ENCODE measurements around the gene XXYLT1.

Gene XXYLT1

DNA sequence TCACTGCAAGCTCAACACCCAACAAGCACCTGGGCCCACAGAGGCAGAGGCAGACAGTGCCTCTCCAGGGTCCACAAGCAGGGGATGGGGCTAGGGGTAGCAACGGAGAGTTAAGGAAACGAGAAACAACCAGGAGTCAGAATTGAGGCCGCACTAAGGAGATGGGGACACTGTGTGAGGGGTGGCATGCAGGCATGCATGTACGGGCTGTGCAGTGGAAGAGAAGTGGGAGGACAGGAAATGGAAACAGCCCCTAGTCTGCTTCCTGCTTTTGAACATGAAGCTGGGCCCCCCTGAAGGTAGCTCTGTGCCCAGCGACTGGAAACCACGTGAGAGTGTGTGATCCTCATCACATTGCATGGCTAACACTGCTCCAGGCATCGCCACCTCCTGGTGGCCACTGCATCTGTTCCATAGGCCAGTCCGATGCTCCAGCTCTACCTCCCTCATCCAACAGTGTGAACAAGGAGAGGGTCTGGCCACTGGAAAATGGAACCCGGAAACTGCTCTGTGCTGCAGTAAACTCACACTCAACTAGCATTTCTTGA lies 44.0 kb downstream of the XXYLT1 start:
- DNase-seq (ENCODE audit: low read depth): no peak
- TF ChIP-seq, protein P1, sequence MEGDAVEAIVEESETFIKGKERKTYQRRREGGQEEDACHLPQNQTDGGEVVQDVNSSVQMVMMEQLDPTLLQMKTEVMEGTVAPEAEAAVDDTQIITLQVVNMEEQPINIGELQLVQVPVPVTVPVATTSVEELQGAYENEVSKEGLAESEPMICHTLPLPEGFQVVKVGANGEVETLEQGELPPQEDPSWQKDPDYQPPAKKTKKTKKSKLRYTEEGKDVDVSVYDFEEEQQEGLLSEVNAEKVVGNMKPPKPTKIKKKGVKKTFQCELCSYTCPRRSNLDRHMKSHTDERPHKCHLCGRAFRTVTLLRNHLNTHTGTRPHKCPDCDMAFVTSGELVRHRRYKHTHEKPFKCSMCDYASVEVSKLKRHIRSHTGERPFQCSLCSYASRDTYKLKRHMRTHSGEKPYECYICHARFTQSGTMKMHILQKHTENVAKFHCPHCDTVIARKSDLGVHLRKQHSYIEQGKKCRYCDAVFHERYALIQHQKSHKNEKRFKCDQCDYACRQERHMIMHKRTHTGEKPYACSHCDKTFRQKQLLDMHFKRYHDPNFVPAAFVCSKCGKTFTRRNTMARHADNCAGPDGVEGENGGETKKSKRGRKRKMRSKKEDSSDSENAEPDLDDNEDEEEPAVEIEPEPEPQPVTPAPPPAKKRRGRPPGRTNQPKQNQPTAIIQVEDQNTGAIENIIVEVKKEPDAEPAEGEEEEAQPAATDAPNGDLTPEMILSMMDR (IDR thresholded peaks at IDR 0.05; ENCODE audit: insufficient read depth, low read depth, low read length, missing control alignments): peak; percentile 32
- no peak overlapping the region for H3K4me3 ChIP-seq (ENCODE audit: low read length)

DNA sequence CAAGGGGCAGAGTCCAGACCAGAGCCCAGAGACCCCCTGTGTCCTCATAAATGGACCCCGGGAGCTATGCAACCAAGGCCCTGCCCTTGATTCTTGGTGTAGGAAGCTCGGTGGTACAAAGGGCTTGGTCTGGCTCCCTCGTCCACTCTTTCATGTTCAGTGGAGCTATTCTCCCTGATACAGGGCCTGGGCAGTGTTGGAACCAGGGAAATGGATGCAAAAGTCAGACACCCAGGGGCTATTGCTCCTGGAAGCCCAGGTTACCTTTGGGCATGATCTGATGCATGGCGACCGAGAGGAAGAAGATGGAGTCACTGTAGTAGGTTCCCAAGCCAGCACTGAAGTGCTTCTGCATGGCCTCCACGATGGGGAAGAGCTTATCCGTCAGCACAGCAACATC lies 44.5 kb downstream of the XXYLT1 start:
- TF ChIP-seq, protein P1 (IDR thresholded peaks at IDR 0.05; ENCODE audit: insufficient read depth, low read depth, low read length, missing control alignments): no peak
- H3K4me3 ChIP-seq (ENCODE audit: low read length): no peak overlapping the region
- no peak for DNase-seq (ENCODE audit: low read depth)

DNA sequence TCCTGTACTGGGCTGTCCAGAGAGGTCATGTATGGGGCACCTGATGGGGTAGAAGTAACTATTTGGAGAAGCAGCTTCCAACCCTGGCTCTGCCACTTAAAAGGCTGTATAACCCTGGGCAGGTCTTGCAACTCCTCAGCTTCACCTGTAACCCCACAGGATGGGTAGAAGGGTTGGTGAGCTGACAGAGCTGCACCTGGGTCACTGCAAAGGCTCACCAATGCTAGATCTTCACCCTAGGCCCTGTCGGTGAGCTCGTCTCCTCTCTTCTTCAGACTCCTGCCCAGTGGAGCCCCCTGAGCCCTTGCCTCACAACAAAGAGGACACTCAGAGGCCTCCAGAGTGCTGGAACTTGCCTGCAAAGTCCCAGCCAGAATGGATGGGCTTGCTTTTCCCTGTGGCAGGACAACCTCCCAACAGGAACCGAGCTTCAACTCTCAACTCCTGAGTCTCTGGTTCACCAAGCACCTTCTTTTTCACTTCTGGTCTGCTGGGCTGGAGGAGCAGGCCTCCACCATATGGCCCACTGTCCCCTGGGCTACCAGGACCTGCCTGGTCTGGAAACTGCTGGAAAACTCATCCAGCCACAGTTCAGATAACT lies 45.9 kb downstream of the XXYLT1 start:
- TF ChIP-seq, protein P1 (IDR thresholded peaks at IDR 0.05; ENCODE audit: insufficient read depth, low read depth, low read length, missing control alignments): no peak
- no peak for DNase-seq (ENCODE audit: low read depth)
- no peak overlapping the region for H3K4me3 ChIP-seq (ENCODE audit: low read length)

DNA sequence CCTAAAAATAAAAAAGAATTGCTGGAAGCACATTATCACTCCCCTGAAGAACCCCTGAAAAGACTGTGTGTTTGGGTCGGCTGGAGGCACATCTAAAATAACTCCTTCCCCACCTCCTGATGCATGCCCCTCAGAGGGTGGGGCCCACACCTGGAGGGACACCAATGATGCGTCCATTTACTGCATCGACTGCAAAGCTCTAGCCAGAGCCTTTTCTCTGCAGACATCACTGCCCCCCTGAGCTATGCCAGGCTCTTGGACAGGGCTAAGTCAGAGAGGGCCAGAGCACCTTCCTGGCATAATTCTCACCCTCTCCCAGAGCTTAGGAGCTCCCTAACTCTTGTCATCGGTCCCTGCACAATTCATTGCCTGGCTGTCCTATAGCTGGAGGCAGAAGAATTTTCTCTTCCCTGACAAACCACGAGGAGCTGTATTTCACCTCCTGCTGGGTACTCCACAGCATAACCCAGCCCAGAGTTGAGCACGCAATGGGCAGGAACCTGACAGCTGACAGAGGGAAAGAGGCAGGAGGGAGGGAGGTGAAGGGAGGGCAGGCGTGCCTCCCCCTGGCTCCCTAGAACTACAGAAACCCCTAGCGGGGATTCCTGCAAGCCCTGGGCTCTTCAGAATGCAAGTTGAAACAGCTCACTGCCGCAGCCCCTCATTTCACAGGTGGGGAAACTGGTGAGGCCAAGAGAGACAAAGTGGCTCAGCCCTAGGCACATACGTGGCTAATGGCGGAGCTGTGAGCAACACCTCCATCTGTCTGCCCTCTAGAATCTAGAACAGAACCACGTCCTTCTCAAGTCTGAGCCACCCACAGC lies 46.6 kb downstream of the XXYLT1 start:
- DNase-seq (ENCODE audit: low read depth): no peak

DNA sequence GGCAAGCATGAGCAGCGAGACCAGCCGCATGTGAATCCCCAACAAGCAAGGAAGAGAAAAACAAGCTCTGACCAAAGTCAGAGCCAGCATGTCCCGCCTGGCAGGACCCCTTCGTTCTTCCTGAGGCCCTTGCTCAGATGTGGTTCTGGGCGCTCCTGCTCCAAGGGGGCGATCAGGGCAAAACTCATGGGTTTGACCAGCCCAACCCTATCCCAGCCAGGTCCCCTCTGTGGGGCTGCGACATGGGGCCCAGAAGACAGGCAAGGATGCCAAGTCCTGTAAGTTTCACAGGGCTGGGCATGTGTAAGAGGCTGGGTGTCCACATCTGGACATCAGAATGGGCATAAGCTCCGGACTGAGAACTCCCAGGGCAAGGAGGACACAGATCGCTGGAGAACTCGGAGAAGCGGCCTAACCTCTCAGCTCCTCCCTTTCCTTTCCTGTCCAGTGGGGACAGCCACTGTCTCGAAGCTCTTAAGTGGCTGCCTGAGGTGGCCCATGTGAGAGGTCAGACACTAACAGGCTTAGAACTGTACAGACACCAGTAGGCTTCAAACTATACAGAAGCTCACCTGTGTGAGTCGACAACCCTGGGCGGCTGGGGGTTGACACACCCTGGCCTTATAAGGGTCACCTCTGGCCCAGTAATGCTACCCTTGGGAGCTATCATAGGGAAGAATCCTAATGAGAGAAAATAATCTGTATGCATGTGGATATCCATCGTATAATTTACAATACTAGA lies 48.9 kb downstream of the XXYLT1 start:
- TF ChIP-seq, protein P1 (IDR thresholded peaks at IDR 0.05; ENCODE audit: insufficient read depth, low read depth, low read length, missing control alignments): no peak
- no peak overlapping the region for H3K4me3 ChIP-seq (ENCODE audit: low read length)
- DNase-seq (ENCODE audit: low read depth): no peak

More for the DNA sequence above, 46.6 kb downstream of the XXYLT1 start:
- TF ChIP-seq, protein P1 (IDR thresholded peaks at IDR 0.05; ENCODE audit: insufficient read depth, low read depth, low read length, missing control alignments): no peak
- H3K4me3 ChIP-seq (ENCODE audit: low read length): no peak overlapping the region

DNA sequence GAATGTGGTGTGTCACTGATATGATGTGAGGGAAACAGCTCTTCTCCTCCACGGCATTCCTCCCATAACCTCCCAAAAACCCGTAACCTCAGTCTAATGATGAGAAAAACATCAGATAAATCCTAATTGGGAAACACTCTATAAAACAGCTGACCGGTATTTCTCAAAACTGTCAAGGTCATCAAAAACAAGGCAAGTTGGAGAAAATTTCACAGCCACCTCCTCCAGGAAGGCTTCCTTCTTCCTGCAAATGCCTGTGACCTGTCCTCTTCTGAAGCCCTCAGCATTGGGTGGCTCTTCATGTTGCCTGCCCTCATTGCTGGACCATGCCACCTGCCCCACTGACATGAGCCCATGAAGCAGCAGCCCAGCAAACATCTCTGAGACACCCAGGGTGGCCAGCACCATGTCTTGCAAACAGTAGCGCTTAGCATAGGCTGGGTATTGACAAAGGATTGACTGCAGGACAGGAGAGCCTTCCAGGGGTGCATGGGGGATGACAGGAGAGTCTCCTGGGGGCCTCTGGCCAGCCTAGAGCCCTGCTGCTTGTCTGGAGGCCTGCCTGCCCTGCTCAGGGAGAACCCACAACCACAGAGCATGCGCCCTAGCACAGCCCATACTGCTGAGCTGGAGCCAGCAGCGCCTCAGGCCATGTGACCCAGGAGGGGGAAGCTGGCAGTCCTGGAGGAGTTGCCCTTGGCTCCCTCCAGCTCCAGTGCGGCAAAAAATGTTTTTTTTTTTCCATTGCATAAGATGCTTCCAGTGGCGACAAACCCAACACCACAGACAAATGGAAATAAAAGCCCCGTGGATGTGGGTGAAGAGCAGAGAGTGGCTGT lies 49.7 kb downstream of the XXYLT1 start:
- DNase-seq (ENCODE audit: low read depth): no peak
- TF ChIP-seq, protein P1 (IDR thresholded peaks at IDR 0.05; ENCODE audit: insufficient read depth, low read depth, low read length, missing control alignments): no peak

More for the DNA sequence above, 49.7 kb downstream of the XXYLT1 start:
- H3K4me3 ChIP-seq (ENCODE audit: low read length): no peak overlapping the region
